Measurements from ENCODE around the gene HEBP1.
"Not testable (repeated sequence)": the region's sequence is repeated elsewhere in the genome, so short reads cannot be mapped to it uniquely, and the experiment has no call there.

Gene HEBP1

GRCh38 chr12:12999959-13000615 lies at the start of gene HEBP1:
Gene HEBP1 (minus strand): TSS chr12:13000265. CDS start chr12:13000114, 151 bp downstream.
- DNase-seq (ENCODE audit: low read depth in 2 of 2), result peak; percentile 98 to 99

- no peak for DNase-seq (ENCODE audit: low read depth in 2 of 2)
These were observed 49.8 kb upstream of the HEBP1 start for GRCh38 chr12:13049816-13050215.

GRCh38 chr12:13046964-13047363 lies 46.9 kb upstream of the HEBP1 start:
- DNase-seq (ENCODE audit: low read depth in 2 of 2), result no peak

- no peak for DNase-seq (ENCODE audit: low read depth in 2 of 2)
These were observed 45.8 kb upstream of the HEBP1 start for GRCh38 chr12:13045816-13046215.

GRCh38 chr12:13044906-13045299 lies 44.8 kb upstream of the HEBP1 start:
- no peak for DNase-seq (ENCODE audit: low read depth in 2 of 2)

GRCh38 chr12:13044002-13044905 lies 44.2 kb upstream of the HEBP1 start, which contains the start of gene FAM234B:
Gene FAM234B (plus strand): TSS chr12:13044381. CDS start chr12:13044404, 23 bp downstream.
- peak; percentile 61 to 72 for DNase-seq (ENCODE audit: low read depth in 2 of 2)

- no peak for DNase-seq (ENCODE audit: low read depth in 2 of 2)
These were observed 42.7 kb upstream of the HEBP1 start for GRCh38 chr12:13042666-13043230.

- DNase-seq (ENCODE audit: low read depth in 2 of 2), result no peak
These were observed 41.2 kb upstream of the HEBP1 start for GRCh38 chr12:13041224-13041623.

GRCh38 chr12:13039328-13039956 lies 39.4 kb upstream of the HEBP1 start:
- no peak for DNase-seq (ENCODE audit: low read depth in 2 of 2)

GRCh38 chr12:13038491-13039161 lies 38.6 kb upstream of the HEBP1 start:
- DNase-seq (ENCODE audit: low read depth in 2 of 2), result no peak

GRCh38 chr12:13036881-13037280 lies 36.8 kb upstream of the HEBP1 start:
- DNase-seq (ENCODE audit: low read depth in 2 of 2), result no peak

- DNase-seq (ENCODE audit: low read depth in 2 of 2), result not testable (repeated sequence)
These were observed 35.3 kb upstream of the HEBP1 start for GRCh38 chr12:13035335-13035734.

- DNase-seq (ENCODE audit: low read depth in 2 of 2), result no peak
These were observed 33.4 kb upstream of the HEBP1 start for GRCh38 chr12:13033476-13033875.

- no peak for DNase-seq (ENCODE audit: low read depth in 2 of 2)
These were observed 32.1 kb upstream of the HEBP1 start for GRCh38 chr12:13032164-13032563.

- no peak for DNase-seq (ENCODE audit: low read depth in 2 of 2)
These were observed 30.7 kb upstream of the HEBP1 start for GRCh38 chr12:13030541-13031291.

GRCh38 chr12:13028825-13029570 lies 28.9 kb upstream of the HEBP1 start:
- no peak for DNase-seq (ENCODE audit: low read depth in 2 of 2)

- no peak for DNase-seq (ENCODE audit: low read depth in 2 of 2)
These were observed 27.4 kb upstream of the HEBP1 start for GRCh38 chr12:13027508-13027907.

- DNase-seq (ENCODE audit: low read depth in 2 of 2), result no peak
These were observed 27.0 kb upstream of the HEBP1 start for GRCh38 chr12:13027032-13027431.

- DNase-seq (ENCODE audit: low read depth in 2 of 2), result no peak
These were observed 26.2 kb upstream of the HEBP1 start for GRCh38 chr12:13026286-13026685.

GRCh38 chr12:13024531-13024916 lies 24.5 kb upstream of the HEBP1 start:
- DNase-seq (ENCODE audit: low read depth in 2 of 2), result no peak
